HepG2 (cell line): ENCODE measurements around the gene SFMBT1. TPM values are rescaled to one million over a fixed set of nuclear protein-coding genes. Genes with fewer than 3 reads are reported as not detected.

Source experiments
- AHR ChIP-seq: IDR thresholded peaks from 2 replicates; pipeline ENCODE4 v1.6.1; 2018; ENCODE audit warnings: missing genetic modification reagents, missing compliant biosample characterization
- FOXP1 ChIP-seq, 2 experiments: fragments of 450-650 bp in 1 of 2; IDR thresholded peaks; 2 replicates each; pipeline ENCODE4 v1.6.1; 2017 to 2018; ENCODE audit warnings: antibody characterized with exemption in 1 of 2
- MAZ ChIP-seq, 2 experiments: sonication (generic) in 1 of 2; formaldehyde crosslinking in 1 of 2; IDR thresholded peaks; 2 replicates each; pipeline versions ENCODE4 v1.5.0 to v1.6.1; 2012 to 2020; ENCODE audit warnings: low read depth in 2 of 2, mild to moderate bottlenecking in 2 of 2, borderline replicate concordance in 1 of 2, improper control_type of control experiment in 1 of 2, low read length in 1 of 2, missing genetic modification reagents in 1 of 2, moderate library complexity in 1 of 2
- PHF8 ChIP-seq: sonication (generic); formaldehyde crosslinking; IDR thresholded peaks from 2 replicates; pipeline ENCODE4 v1.5.0; 2020; ENCODE audit warnings: missing genetic modification reagents
- REL ChIP-seq: sonication (generic); formaldehyde crosslinking; conservative IDR thresholded peaks from 2 replicates; pipeline ENCODE4 v1.8.0; 2022; ENCODE audit warnings: mild to moderate bottlenecking, missing genetic modification reagents, moderate library complexity
- SALL2 ChIP-seq: sonication (generic); formaldehyde crosslinking; IDR thresholded peaks from 2 replicates; pipeline ENCODE4 v1.8.1; 2023; ENCODE audit warnings: mild to moderate bottlenecking, missing genetic modification reagents, inconsistent platforms
- SKI ChIP-seq: fragments of 450-650 bp; IDR thresholded peaks from one replicate; pipeline ENCODE4 v1.6.1; 2018; ENCODE audit warnings: mild to moderate bottlenecking; ENCODE audit not compliant: partially characterized antibody
- TOE1 ChIP-seq: sonication (generic); formaldehyde crosslinking; IDR thresholded peaks from 2 replicates; pipeline ENCODE4 v1.4.0; 2020; ENCODE audit warnings: mild to moderate bottlenecking, missing genetic modification reagents
- ZFY ChIP-seq: sonication (generic); formaldehyde crosslinking; IDR thresholded peaks from 2 replicates; pipeline ENCODE4 v1.4.0; 2020; ENCODE audit warnings: missing genetic modification reagents
- ZFYVE20 ChIP-seq: sonication (generic); formaldehyde crosslinking; IDR thresholded peaks from 2 replicates; pipeline ENCODE4 v1.8.0; 2023; ENCODE audit warnings: low read depth, mild to moderate bottlenecking, moderate library complexity, missing genetic modification reagents, borderline replicate concordance
- ZNF577 ChIP-seq: sonication (generic); formaldehyde crosslinking; IDR thresholded peaks from 2 replicates; pipeline ENCODE4 v1.4.0; 2020; ENCODE audit warnings: mild to moderate bottlenecking, low read depth, missing genetic modification reagents, borderline replicate concordance
- ZSCAN20 ChIP-seq: sonication (generic); formaldehyde crosslinking; IDR thresholded peaks from 2 replicates; pipeline ENCODE4 v1.4.0; 2020; ENCODE audit warnings: missing genetic modification reagents, mild to moderate bottlenecking, borderline replicate concordance
- polyA plus RNA-seq, 8 experiments: library from polyadenylated mRNA; depleted of rRNA in 3 of 8; stranded (reverse) in 7 of 8; unstranded in 1 of 8; fragments of >200 nt; fragmentation: Illumina TruSeq in 4 of 8; extraction: Trizol in 4 of 8; gene quantifications; 2 replicates each; pipeline versions ENCODE4 v1.2.1 to v1.2.3, GENCODE V29; 2011 to 2016; ENCODE audit warnings: low read depth in 4 of 8, missing spikeins in 1 of 8, mixed read lengths in 1 of 8; ENCODE audit not compliant: insufficient read depth in 1 of 8
- total RNA-seq, 5 experiments: library from RNA; depleted of rRNA; stranded (reverse); fragments of >200 nt; fragmentation: Illumina TruSeq; extraction: Trizol; gene quantifications; 2 replicates each; pipeline ENCODE4 v1.2.3, GENCODE V29; 2016; ENCODE audit warnings: low read depth in 1 of 5
- TF ChIP-seq, protein P1 (sequence below): sonication (generic); formaldehyde crosslinking; conservative IDR thresholded peaks from 2 replicates; pipeline ENCODE4 v1.4.0; 2020; ENCODE audit warnings: missing genetic modification reagents

SFMBT1 gene
- total and polyA plus RNA-seq, 2 of the 13 experiments (the other 11 are each of a cell fraction or from before 2014, with no cell fraction given) = 3.8 to 12.8 TPM

DNA sequence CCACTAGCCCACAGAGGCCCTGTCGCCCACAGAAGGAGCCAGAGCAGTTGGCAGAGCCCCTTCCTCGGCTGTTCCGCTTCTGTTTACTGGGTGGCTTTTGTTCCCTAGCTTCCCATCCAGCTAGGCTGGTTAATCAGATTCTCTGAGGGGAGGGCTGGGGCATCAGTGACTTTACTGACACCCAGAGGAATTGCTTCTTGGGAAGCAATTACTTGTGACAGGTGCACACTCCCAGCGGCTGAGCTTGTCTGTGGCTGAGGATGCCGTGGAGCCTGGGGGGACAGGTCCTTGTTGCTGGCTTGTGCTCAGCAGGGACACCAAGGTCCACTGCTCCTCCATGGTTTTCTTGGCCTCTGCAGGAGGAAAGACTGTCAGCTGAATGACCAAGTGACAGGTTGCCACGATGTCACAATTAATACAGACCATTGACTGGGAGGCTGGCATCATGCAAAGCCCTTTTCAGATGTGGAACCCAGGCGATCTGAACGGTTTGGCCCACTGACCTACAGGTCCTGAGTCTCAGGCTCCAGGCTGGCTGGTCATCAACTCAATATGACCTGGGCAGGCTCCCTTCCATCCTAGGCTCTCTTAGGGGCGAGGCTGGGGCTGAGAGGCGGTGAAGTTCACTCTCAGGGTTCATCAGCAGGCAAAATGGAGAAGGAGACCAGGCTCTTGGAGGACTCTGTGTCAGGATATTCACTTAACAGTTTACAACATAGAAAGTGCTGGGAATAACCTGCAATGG lies 31.8 kb upstream of the SFMBT1 start (continued):
- TF ChIP-seq, protein P1, sequence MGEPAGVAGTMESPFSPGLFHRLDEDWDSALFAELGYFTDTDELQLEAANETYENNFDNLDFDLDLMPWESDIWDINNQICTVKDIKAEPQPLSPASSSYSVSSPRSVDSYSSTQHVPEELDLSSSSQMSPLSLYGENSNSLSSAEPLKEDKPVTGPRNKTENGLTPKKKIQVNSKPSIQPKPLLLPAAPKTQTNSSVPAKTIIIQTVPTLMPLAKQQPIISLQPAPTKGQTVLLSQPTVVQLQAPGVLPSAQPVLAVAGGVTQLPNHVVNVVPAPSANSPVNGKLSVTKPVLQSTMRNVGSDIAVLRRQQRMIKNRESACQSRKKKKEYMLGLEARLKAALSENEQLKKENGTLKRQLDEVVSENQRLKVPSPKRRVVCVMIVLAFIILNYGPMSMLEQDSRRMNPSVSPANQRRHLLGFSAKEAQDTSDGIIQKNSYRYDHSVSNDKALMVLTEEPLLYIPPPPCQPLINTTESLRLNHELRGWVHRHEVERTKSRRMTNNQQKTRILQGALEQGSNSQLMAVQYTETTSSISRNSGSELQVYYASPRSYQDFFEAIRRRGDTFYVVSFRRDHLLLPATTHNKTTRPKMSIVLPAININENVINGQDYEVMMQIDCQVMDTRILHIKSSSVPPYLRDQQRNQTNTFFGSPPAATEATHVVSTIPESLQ (CRISPR knock-in tag) = no peak
- no peak for TF ChIP-seq ZFYVE20
- TF ChIP-seq ZNF577 (CRISPR knock-in tag) = no peak
- TF ChIP-seq SKI = no peak
- no peak for TF ChIP-seq AHR (CRISPR knock-in tag)
- TF ChIP-seq TOE1 (CRISPR knock-in tag) = no peak
- TF ChIP-seq ZFY (CRISPR knock-in tag) = no peak
- TF ChIP-seq REL (CRISPR knock-in tag) = no peak
- no peak for TF ChIP-seq MAZ (IDR thresholded peaks at IDR 0.05; ENCODE audit: borderline replicate concordance, low read depth, low read length)
- TF ChIP-seq MAZ (CRISPR knock-in tag; IDR thresholded peaks at IDR 0.05; ENCODE audit: low read depth) = no peak
- no peak for TF ChIP-seq SALL2 (CRISPR knock-in tag)
- TF ChIP-seq ZSCAN20 (CRISPR knock-in tag) = no peak
- TF ChIP-seq PHF8 (CRISPR knock-in tag) = no peak
- TF ChIP-seq FOXP1 (IDR thresholded peaks at IDR 0.05) = no peak
- no peak for TF ChIP-seq FOXP1 (CRISPR knock-in tag; IDR thresholded peaks at IDR 0.05)
